Colonic mucosa (tissue), 4 donors: ENCODE results near the gene CABLES1. TPM values are rescaled to one million over a fixed set of nuclear protein-coding genes. Genes with fewer than 3 reads are reported as not detected.

Experiments
- DNase-seq: peaks from one replicate; pipeline ENCODE4 v3.0.0-alpha.2; 2020
- H3K27ac ChIP-seq: fragments of 200-600 bp; one replicate; pipeline ENCODE4 v1.8.0; 2021
- H3K27me3 ChIP-seq: fragments of 200-600 bp; one replicate; pipeline ENCODE4 v1.8.0; 2021
- H3K36me3 ChIP-seq: fragments of 200-600 bp; one replicate; pipeline ENCODE4 v1.8.0; 2021
- H3K4me1 ChIP-seq: fragments of 200-600 bp; one replicate; pipeline ENCODE4 v1.8.0; 2021; ENCODE audit warnings: mild to moderate bottlenecking
- H3K4me3 ChIP-seq: fragments of 200-600 bp; one replicate; pipeline ENCODE4 v1.8.0; 2021
- H3K9ac ChIP-seq, 2 donors: one replicate each; pipeline ENCODE4 v1.7.0; 2013; ENCODE audit warnings: control low read depth in 2 of 2, low read depth in 2 of 2, low read length in 2 of 2
- H3K9me3 ChIP-seq: fragments of 200-600 bp; one replicate; pipeline ENCODE4 v1.8.0; 2021
- CTCF ChIP-seq: fragments of 200-600 bp; IDR thresholded peaks from one replicate; pipeline ENCODE4 v1.8.0; 2022; ENCODE audit warnings: antibody characterized with exemption, mild to moderate bottlenecking
- intact Hi-C: fragments of 100-400 bp; cut with DNase I; formaldehyde crosslinking; loops from one replicate; pipeline ENCODE4 v1.14.1; 2022
- total RNA-seq, 2 donors: library from RNA; stranded (reverse); fragmentation: NEBNext Ultra II Directional in 1 of 2; extraction: Animal tissue kit (Norgen Biotek cat#: 25700) in 1 of 2; gene quantifications; one replicate each; pipeline ENCODE4 v1.2.1, GENCODE V29; 2021
- donor health status: healthy.
- donor health status: DM: no; HTN: no; CAD: no.
- donor health status: DM: no; HTN: no; CAD: no.

The CABLES1 gene
- total RNA-seq, 2 donors from 2014 or later: 4.2 to 6.2 TPM

- intact Hi-C loops: no loop called here
- peak overlapping the region; percentile 58 to 79 for H3K9ac ChIP-seq
These were observed 101.7 kb downstream of the CABLES1 start for GRCh38 chr18:23236876-23237468.

GRCh38 chr18:23237524-23238151 is 102.4 kb downstream of the CABLES1 start:
- Histone ChIP-seq H3K27ac (peak overlapping the region; percentile 51), H3K9me3 (no peaks in the 10 kb centered on the region), H3K36me3 (no peaks in the 10 kb centered on the region), H3K27me3 (no peaks in the 10 kb centered on the region), H3K9ac (peak overlapping the region; percentile 58 to 79), H3K4me1 (no peaks in the 10 kb centered on the region), H3K4me3 (peak overlapping the region; percentile 22)
- intact Hi-C loops: no loop called here
- DNase-seq: peak; percentile 41
- TF ChIP-seq CTCF: no peak

More at GRCh38 chr18:23236876-23237468, 101.7 kb downstream of the CABLES1 start:
- H3K36me3 ChIP-seq: no peaks in the 10 kb centered on the region
- no peak for DNase-seq
- H3K27ac ChIP-seq: peak overlapping the region; percentile 51
- H3K27me3 ChIP-seq: no peaks in the 10 kb centered on the region
- no peak for TF ChIP-seq CTCF
- H3K4me1 ChIP-seq: no peaks in the 10 kb centered on the region
- no peak overlapping the region for H3K4me3 ChIP-seq
- H3K9me3 ChIP-seq: no peaks in the 10 kb centered on the region

- peak overlapping the region; percentile 51 for H3K27ac ChIP-seq
- intact Hi-C loops: no loop called here
- no peaks in the 10 kb centered on the region for H3K27me3 ChIP-seq
- no peaks in the 10 kb centered on the region for H3K4me1 ChIP-seq
- H3K36me3 ChIP-seq: no peaks in the 10 kb centered on the region
- TF ChIP-seq CTCF: no peak
- DNase-seq: no peak
- peak overlapping the region; percentile 58 to 79 for H3K9ac ChIP-seq
- H3K9me3 ChIP-seq: no peaks in the 10 kb centered on the region
- peak overlapping the region; percentile 22 for H3K4me3 ChIP-seq
These were observed 102.9 kb downstream of the CABLES1 start for GRCh38 chr18:23238152-23238531.

- H3K9me3 ChIP-seq: no peaks in the 10 kb centered on the region
- H3K9ac ChIP-seq: no peak overlapping the region
- no peak for TF ChIP-seq CTCF
- H3K27me3 ChIP-seq: no peaks in the 10 kb centered on the region
- H3K36me3 ChIP-seq: no peaks in the 10 kb centered on the region
- intact Hi-C loops: no loop called here
- no peak overlapping the region for H3K4me3 ChIP-seq
- no peaks in the 10 kb centered on the region for H3K4me1 ChIP-seq
- H3K27ac ChIP-seq: peak overlapping the region; percentile 51
- DNase-seq: no peak
These were observed 103.5 kb downstream of the CABLES1 start for GRCh38 chr18:23238651-23239349.

- H3K4me1 ChIP-seq: no peaks in the 10 kb centered on the region
- no peaks in the 10 kb centered on the region for H3K36me3 ChIP-seq
- H3K27me3 ChIP-seq: no peaks in the 10 kb centered on the region
- no peak for TF ChIP-seq CTCF
- no peaks in the 10 kb centered on the region for H3K9me3 ChIP-seq
- intact Hi-C loops: no loop called here
- no peak overlapping the region for H3K9ac ChIP-seq
- DNase-seq: no peak
- H3K4me3 ChIP-seq: no peak overlapping the region
- H3K27ac ChIP-seq: no peak overlapping the region
These were observed 104.0 kb downstream of the CABLES1 start for GRCh38 chr18:23239350-23239692.
